IPS DF 4.7 (cell line): ENCODE data around the gene DUSP12.
A peak's percentile ranks its signal among the peaks of the same experiment; 100 is the strongest.
"Not testable (repeated sequence)": the region's sequence is repeated elsewhere in the genome, so short reads cannot be mapped to it uniquely, and the experiment has no call there.

Source experiments
- DNase-seq: peaks from one replicate; pipeline ENCODE4 v3.0.0-alpha.2; 2013; ENCODE audit warnings: low spot score; ENCODE audit errors: extremely low read depth

The DUSP12 gene

DNA sequence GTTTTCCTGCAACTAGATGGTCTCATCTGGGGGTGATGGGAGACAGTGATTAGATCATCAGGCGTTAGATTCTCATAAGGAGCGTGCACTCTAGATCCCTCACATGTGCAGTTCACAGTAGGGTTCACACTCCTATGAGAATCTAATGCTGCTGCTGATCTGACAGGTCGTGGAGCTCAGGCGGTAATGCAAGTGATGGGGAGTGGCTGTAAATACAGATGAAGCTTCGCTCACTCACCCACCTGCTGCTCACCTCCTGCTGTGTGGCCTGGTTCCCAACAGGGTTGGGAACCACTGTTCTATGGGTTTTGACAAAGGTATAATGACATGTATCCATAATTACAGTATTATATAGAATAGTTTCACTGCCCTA is 20.1 kb downstream of the DUSP12 start:
- not testable (repeated sequence) for DNase-seq

DNA sequence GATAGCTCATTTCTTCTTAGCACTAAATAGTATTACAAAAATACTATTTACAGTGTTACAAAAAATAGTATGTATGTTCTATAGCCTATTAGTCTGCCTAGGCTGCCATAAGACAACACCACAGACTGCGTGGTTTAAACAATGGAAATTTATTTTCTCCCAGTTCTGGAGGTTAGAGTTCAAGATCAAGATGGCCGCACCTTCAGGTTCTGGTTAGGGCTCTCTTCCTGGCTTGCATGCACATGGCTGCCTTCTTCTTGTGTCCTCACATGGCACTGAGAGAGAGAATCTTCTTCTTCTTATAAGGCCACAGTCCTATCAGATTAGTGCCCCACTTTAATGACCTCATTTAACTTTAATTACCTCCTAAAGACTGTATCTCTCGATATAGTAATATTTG is 20.7 kb downstream of the DUSP12 start:
- DNase-seq, result no peak

DNA sequence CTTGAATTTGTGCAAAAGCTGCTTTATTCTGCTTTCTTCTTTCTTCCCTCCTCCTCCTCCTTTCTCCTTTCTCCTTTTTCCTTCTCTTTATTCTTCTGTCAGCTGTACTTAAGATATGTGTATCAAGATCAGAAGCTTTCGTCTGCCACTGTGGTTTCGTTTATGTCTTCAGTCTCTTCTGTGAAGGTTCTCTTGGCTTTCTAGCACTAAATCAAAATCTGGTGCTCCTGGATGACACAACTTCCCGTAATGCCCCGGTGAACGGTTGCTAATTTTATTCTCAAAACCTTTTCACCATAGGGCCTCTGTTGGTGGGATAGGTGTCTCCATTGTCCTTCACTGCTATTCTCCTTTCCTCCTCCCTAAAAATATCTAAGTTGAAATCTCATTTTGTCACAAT is 21.6 kb downstream of the DUSP12 start:
- DNase-seq, result no peak

DNA sequence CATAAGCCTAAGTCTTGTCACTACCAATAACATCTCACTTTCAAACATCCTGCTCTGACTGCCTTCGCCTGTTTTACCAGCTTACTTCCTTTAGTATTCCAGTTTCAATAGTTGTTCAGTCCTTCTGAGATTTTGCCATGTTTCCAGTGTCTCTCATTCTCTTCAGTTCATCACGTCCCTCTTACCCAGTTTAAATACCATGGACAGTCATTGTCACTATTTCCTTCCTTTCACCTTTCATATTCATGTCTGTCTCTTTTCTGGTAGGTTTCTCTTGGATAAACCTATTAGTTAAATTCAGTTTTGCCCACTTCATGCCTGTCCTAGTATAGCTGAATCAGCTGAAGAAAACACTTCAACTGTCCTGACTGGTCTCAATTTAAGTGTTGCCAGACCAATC is 22.4 kb downstream of the DUSP12 start:
- no peak for DNase-seq

DNA sequence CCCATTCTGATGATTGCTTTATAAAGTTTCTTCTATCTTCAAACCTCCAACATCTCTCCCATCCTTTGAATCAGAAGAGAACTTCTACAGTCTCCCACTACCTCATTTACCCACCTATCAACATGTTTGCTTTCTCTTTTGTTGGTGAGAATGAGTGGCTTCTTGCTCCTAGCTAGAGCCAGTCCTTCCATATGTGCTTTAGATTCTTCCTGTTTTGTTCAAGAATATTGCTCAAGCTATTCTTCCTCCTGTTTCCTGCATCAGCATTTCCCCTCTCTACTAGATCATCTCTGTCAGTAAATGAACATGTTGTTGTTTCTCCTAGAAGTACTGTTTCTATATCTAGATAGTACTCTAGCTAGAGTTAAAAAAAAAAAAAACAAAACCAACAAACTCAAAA is 22.8 kb downstream of the DUSP12 start:
- no peak for DNase-seq

DNA sequence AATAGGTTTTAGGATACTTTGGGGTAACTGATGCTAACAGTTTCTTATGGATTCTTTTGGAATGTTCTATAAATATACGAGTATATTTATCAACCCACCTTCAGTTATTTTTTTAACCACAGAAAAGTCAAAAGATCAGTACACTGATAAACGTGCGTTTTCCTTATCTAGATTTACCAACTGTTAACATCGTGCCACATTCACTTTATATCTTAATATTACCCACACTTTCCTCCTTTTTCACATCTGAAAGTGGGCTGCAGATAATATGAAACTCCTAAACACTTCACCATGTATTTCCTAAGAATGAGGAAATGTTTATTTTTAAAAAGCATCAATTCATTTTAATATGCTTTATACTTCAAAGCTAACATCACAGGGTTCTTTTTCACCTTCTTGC is 24.2 kb downstream of the DUSP12 start:
- no peak for DNase-seq

DNA sequence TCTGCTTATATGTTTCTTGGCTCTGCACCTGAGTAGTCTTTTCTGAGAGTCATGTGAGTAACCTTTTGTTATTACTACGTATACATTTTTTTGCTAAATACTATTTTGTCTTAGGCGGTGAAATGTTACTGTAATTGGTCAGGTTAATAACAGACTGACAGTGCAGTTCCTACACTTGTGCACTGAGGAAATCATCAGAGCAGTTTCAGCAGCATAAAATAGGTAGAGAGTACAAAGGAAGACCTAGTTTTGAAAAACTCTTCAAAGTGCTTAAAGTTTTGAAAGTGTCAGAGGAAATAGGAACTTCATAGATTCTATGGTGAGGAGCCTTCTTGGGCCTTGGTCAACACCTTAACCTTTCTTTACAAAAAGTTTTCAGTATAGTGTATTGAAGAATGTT is 27.7 kb downstream of the DUSP12 start:
- no peak for DNase-seq

DNA sequence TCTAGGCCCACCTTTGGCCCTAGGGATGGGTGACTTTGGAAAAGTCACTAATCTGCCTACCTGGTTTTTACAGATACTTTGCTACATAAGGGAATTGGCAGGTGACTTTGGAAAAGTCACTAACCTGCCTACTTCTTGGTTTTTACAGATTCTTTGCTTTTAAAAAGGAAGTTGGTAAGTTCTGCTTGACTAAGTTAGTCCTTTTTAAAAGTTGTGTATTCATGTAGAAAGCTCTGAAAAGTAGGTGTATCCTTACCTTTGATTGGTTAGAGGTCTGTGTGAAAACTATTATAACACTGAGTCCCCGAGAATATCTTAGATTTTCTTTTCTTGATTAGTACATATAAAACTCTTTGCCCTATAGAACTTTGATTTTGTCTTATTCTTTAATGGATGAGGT is 28.9 kb downstream of the DUSP12 start:
- DNase-seq, result no peak

DNA sequence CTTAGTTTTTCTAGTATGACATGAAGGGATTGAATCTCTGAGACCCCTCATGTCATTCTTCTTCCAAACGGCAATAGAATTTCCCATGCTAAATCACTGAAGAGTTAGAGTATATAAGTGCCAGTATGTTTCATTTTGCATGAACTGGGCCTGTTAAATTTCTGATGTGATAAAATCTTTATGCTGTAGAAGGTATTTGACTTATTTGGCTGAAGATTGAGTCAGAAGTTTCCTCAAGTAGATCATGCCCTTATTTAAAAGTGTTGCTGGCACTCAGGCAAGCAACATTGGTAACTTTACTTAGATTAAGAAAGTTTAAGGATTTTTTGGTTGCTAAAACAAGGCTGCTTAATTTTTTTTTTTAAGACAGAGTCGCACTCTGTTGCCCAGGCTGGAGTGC is 29.8 kb downstream of the DUSP12 start:
- no peak for DNase-seq

DNA sequence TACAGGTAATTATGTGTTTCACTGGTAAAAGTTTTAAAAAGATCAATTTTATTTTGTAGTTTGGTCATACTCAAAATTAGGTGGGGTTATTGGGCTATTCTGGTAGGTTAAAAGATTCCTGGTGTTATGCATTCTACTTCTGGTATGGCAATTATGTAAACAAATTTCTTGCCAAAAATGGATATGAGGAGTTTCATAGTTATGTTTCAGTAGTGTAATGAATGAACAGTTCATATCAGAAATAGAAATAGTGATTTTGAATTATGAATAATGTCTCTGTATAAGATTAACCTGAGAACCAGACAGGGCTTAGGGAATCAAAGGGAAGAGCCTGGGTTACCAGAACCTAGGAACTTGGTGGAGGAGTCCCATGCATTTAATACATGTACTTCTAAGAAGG is 32.4 kb downstream of the DUSP12 start:
- DNase-seq, result no peak

DNA sequence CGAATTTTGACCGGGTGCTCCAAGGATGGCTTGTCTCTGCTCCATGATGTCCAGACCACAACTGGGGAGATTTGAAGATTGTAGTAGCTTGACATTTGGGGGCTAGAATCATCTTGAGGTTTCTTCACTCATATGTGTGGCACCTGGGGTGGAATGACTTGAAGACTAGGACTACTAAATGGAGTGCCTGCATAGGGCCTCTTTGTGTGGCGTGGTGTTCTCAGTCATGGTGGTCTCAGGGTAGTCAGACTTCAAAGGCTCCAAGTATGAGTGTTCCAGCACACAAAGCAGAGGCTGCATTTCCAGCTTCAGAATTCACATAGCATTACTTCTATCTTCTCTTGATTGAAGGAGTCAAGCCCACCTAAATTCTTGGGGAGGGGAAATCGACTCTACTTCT is 33.3 kb downstream of the DUSP12 start:
- no peak for DNase-seq

DNA sequence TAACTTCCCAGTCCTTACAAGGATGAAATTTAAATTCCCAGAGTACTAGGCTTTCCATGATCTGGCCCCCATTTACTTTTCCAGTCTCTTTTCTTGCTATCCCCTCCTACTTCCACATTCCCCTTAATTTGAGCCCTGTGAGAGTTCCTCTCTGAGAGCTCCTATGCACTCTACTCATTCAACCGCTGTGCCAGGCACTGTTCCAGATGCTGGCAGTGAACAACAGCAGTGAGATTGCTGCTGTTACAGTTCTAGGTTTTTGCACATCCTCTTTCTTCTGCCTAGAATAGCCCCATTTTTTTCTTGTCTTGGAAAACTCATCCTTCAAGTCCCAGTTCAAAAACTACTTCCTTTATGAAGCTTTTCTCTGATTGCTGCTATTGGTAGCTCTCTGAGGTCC is 35.4 kb downstream of the DUSP12 start:
- DNase-seq, result no peak

DNA sequence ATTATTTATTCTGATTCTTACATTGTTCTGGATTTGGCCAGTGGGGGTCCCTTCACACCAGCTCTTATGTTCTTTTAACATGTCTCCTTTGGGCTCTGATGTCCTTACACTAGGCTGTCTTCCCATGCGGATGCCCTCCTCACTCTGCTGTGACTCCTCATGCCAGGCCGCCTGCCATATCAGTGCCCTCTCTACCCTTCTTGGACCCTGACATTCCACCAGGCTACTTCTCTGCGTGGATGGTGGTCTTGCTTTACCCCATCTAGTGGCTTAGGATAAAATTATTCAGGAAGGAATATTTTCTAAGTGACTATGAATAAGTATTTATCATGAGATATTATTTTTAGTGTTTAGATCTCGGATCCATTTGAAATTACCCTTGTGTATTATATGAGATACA is 37.8 kb downstream of the DUSP12 start:
- no peak for DNase-seq

DNA sequence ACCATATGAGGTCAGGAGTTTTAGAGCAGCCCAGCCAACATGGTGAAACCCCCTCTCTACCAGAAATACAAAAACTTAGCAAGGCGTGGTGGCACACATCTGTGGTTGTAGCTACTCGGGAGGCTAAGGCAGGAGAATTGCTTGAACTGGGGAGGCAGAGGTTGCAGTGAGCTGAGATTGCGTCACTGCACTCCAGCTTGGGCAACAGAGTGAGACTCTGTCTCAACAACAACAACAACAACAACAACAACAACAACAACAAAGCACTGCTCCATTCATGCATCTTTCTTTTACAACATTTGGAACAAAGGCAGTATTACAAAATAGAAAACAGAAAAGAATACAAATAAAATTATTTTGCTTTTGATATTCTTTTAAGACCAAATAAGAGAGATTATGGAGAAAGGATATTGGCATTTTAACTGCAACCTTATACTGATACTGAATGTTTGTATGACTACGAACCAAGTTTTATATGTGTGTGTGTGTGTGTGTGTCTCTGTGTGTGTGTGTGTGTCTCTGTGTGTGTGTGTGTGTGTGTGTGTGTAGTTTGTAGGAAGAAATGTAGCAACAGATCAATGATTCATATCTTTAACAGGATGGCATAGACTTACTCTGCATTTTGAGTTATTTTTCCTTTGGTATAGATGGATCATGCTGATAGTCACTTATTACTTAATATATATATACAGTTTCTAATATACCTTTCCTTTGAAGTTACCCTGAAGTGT is 41.2 kb downstream of the DUSP12 start:
- no peak for DNase-seq

DNA sequence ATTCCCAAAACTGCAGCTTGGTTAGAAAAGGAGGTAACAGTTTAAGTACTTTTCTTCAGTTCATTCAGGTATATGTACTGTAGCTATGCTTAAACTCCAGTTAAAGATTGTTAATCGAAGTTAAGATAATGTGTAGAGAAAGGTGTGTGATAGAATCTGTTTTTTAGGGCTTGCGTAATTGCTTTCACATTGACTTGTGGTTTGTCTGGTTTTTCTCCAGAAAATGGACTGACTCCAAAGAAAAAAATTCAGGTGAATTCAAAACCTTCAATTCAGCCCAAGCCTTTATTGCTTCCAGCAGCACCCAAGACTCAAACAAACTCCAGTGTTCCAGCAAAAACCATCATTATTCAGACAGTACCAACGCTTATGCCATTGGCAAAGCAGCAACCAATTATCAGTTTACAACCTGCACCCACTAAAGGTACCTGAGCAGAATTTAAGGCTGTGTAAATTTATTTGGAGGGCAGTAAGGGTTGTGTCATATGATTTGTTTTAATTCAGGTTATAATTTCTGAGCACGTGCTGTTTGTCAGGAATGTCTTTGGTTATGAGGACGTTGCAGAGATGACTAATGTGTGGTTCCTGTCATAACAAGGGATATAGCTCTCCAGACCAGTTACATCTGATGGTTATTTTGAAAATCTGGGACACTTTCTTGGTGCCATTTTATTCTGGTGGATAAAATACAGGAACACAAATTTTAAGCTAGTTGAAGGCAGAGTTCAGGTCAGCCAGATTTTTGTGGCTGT is 42.5 kb downstream of the DUSP12 start:
- DNase-seq, result no peak

DNA sequence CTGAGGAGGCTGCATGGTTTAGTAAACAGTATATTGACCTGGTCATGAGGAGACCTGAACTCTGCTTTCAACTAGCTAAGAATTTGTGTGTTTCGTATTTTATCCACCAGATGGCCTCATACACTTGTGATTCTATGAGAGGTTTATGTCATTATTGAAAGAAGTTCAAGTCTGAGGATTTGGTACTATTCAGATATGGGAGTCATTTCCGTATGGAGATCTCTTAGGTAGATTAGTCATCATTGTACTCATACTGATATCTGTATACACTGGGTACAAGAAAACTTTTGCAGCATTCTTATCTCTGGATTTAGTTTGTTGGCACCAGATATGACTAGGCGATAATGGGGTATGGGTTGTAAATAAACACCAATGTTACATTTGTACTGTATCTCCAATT is 43.2 kb downstream of the DUSP12 start:
- DNase-seq, result peak; percentile 16

DNA sequence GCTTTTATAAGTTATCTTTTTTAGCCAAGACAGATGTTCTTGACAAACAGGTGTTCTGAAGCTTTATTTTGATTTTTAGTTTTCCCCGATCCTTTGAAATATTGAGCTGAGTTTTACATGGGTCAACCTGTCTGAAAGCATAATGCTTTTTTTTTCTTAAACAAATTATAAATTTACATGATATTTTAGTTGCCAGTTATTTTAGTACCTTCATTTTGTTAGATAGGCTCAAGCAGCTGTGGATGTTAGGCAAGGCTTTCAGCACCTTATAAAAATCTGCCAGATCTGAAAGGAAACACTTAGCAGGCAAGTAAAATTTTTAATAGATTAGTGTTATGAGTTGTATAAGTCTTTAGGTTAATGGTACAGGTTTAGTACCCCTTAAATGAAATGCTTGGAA is 50.2 kb downstream of the DUSP12 start:
- no peak for DNase-seq

DNA sequence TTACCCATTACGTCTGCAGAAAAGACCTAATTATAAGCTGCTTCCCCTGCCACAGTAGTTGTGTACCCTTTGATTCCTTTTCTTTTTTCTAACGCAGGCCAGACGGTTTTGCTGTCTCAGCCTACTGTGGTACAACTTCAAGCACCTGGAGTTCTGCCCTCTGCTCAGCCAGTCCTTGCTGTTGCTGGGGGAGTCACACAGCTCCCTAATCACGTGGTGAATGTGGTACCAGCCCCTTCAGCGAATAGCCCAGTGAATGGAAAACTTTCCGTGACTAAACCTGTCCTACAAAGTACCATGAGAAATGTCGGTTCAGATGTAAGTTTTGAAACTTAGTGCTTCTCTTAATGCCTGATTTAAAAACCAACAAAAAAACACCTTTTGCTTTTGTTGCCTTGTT is 52.4 kb downstream of the DUSP12 start:
- peak; percentile 14 for DNase-seq

DNA sequence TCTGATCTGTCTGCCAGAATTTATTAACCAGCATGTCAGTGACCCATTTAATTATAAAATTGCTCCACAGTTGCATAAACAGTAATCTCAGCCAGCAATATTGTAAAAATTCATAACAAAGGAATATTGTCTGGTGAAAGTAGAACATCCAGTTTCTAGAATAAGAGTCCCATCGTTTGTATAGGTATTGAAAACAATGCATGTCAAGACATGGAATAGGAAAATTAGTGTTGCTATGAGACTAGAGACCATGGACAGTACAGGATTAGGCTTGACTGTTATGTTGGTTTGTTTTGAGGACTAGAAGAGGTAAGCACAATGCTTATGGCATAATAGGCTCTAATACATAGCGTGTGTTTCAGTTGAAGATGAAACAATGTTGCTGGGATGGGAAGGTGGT is 53.6 kb downstream of the DUSP12 start:
- DNase-seq, result no peak

DNA sequence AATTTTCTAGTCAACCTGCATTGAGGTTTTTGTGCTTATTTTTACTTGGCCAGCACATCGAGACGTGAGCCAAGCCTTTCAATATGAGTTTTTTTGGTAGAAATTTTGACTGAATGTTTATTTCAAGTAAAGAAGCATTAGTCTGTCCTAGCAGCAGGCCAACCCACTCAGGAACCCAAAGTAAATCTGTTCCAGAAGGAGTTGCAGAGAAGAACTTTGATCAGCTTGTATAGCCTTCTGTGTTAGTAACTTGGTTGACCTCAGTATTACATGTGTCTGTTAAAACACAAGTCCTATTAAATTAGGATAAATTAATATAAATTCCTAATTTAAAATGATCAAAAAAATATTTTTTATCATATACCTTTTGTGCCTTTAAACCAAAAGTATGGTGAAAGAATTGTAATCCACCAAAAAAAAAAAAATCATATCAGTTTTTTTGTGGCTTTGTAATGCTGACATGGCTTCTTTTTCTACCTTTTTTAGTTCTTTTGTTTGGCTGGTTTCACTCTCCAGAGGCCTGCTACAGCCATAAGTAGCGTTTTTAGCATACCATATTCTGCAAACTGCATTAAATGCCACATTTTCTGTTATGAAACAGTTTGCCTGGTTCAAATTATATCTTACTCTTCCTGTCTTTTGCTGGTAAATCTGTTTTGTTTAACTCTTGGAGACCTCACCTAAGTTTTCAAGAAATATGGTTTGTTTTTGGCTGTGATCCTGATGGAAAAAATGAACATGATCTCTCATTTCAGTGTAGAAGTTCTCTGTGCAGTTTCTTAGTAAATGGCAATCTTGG is 56.0 kb downstream of the DUSP12 start:
- no peak for DNase-seq
